ENCODE data around the gene RNF138.

Gene RNF138

GRCh38 chr18:32110005-32110404, 18.3 kb downstream of the RNF138 start:
- no peak for DNase-seq (ENCODE audit: low read depth)
- TF ChIP-seq MAX (IDR thresholded peaks at IDR 0.05; ENCODE audit: low read depth, low read length) (no peak), CTCF (IDR thresholded peaks at IDR 0.05; ENCODE audit: low read depth, low read length) (no peak), MYC (IDR thresholded peaks at IDR 0.05; ENCODE audit: low read depth, low read length) (no peak), POLR2A (IDR thresholded peaks at IDR 0.05; ENCODE audit: extremely low read depth, insufficient read length) (no peak)
- no peak overlapping the region for H3K4me3 ChIP-seq (ENCODE audit: low read depth, low read length)

GRCh38 chr18:32111706-32112105, 20.0 kb downstream of the RNF138 start:
- no peak for TF ChIP-seq POLR2A (IDR thresholded peaks at IDR 0.05; ENCODE audit: extremely low read depth, insufficient read length)
- no peak for TF ChIP-seq MAX (IDR thresholded peaks at IDR 0.05; ENCODE audit: low read depth, low read length)
- TF ChIP-seq MYC (IDR thresholded peaks at IDR 0.05; ENCODE audit: low read depth, low read length), result no peak
- TF ChIP-seq CTCF (IDR thresholded peaks at IDR 0.05; ENCODE audit: low read depth, low read length), result no peak
- no peak for DNase-seq (ENCODE audit: low read depth)
- no peak overlapping the region for H3K4me3 ChIP-seq (ENCODE audit: low read depth, low read length)

- TF ChIP-seq POLR2A (IDR thresholded peaks at IDR 0.05; ENCODE audit: extremely low read depth, insufficient read length) (no peak), MYC (IDR thresholded peaks at IDR 0.05; ENCODE audit: low read depth, low read length) (no peak), CTCF (IDR thresholded peaks at IDR 0.05; ENCODE audit: low read depth, low read length) (no peak), MAX (IDR thresholded peaks at IDR 0.05; ENCODE audit: low read depth, low read length) (no peak)
Measured at GRCh38 chr18:32112826-32113225, 21.2 kb downstream of the RNF138 start.

GRCh38 chr18:32114293-32114942, 22.7 kb downstream of the RNF138 start:
- TF ChIP-seq MYC (IDR thresholded peaks at IDR 0.05; ENCODE audit: low read depth, low read length), result no peak
- TF ChIP-seq MAX (IDR thresholded peaks at IDR 0.05; ENCODE audit: low read depth, low read length), result no peak
- TF ChIP-seq POLR2A (IDR thresholded peaks at IDR 0.05; ENCODE audit: extremely low read depth, insufficient read length), result no peak
- TF ChIP-seq CTCF (IDR thresholded peaks at IDR 0.05; ENCODE audit: low read depth, low read length), result no peak
- no peak overlapping the region for H3K4me3 ChIP-seq (ENCODE audit: low read depth, low read length)
- no peak for DNase-seq (ENCODE audit: low read depth)

More at GRCh38 chr18:32112826-32113225, 21.2 kb downstream of the RNF138 start:
- no peak for DNase-seq (ENCODE audit: low read depth)
- H3K4me3 ChIP-seq (ENCODE audit: low read depth, low read length), result no peak overlapping the region

- no peak for DNase-seq (ENCODE audit: low read depth)
- H3K4me3 ChIP-seq (ENCODE audit: low read depth, low read length), result no peak overlapping the region
- TF ChIP-seq MAX (IDR thresholded peaks at IDR 0.05; ENCODE audit: low read depth, low read length), result no peak
Measured at GRCh38 chr18:32122039-32122438, 30.4 kb downstream of the RNF138 start.

GRCh38 chr18:32126538-32126937, 34.9 kb downstream of the RNF138 start:
- H3K4me3 ChIP-seq (ENCODE audit: low read depth, low read length), result no peak overlapping the region
- TF ChIP-seq MAX (IDR thresholded peaks at IDR 0.05; ENCODE audit: low read depth, low read length) (no peak), MYC (IDR thresholded peaks at IDR 0.05; ENCODE audit: low read depth, low read length) (no peak), POLR2A (IDR thresholded peaks at IDR 0.05; ENCODE audit: extremely low read depth, insufficient read length) (no peak), CTCF (IDR thresholded peaks at IDR 0.05; ENCODE audit: low read depth, low read length) (no peak)
- DNase-seq (ENCODE audit: low read depth), result no peak

All from NB4 (cell line).